ENCODE results near the gene HMGN2.

- TF ChIP-seq NFE2L1 (CRISPR knock-in tag; IDR thresholded peaks at IDR 0.05) (peak; percentile 66; the same call in 1 of the 2 replicates), CTCF (IDR thresholded peaks at IDR 0.05) (no peak), NR2C2 (CRISPR knock-in tag; IDR thresholded peaks at IDR 0.05) (peak; percentile 63), TEAD4 (CRISPR knock-in tag; IDR thresholded peaks at IDR 0.05) (peak; percentile 30; the same call in 1 of the 2 replicates), CBFB (CRISPR knock-in tag; IDR thresholded peaks at IDR 0.05; ENCODE audit: low read depth) (no peak)
Measured at GRCh38 chr1:26431979-26432695, 40.1 kb upstream of the HMGN2 start, which contains the start of gene DHDDS.

Data from WTC11 (cell line).